SK-N-MC (cell line): ENCODE measurements around the gene ZSWIM8.

Experiments used
- DNase-seq: peaks from one replicate; pipeline ENCODE4 v3.0.0-alpha.2; 2011; ENCODE audit warnings: low read depth, low spot score
- H3K27ac ChIP-seq: fragments of 200-600 bp; sonication (generic); 2 replicates; pipeline ENCODE4 v1.5.1; 2016; ENCODE audit warnings: mixed run types
- H3K36me3 ChIP-seq: fragments of 200-600 bp; sonication (generic); 2 replicates; pipeline ENCODE4 v1.6.1; 2017; ENCODE audit warnings: antibody characterized with exemption, low read length, mixed read lengths; ENCODE audit not compliant: insufficient read depth
- H3K4me3 ChIP-seq: fragments of 200-600 bp; sonication (generic); 2 replicates; pipeline ENCODE4 v1.5.1; 2016
- H3K9ac ChIP-seq: fragments of 200-600 bp; sonication (generic); 2 replicates; pipeline ENCODE4 v1.8.0; 2017; ENCODE audit warnings: mixed run types, mixed read lengths; ENCODE audit not compliant: insufficient read length
- H3K9me3 ChIP-seq: fragments of 200-600 bp; sonication (generic); 2 replicates; pipeline ENCODE4 v1.6.1; 2017; ENCODE audit warnings: low read depth, mild to moderate bottlenecking, antibody characterized with exemption, low read length, moderate library complexity, mixed read lengths
- EZH2 ChIP-seq: fragments of 200-600 bp; sonication (generic); IDR thresholded peaks from one replicate; pipeline ENCODE4 v1.6.1; 2017; ENCODE audit warnings: antibody characterized with exemption
- FOXP2 ChIP-seq: optimal IDR thresholded peaks from 2 replicates; pipeline ENCODE3; 2011; ENCODE audit warnings: mild to moderate bottlenecking, moderate library complexity; ENCODE audit not compliant: insufficient read depth; ENCODE audit errors: extremely low read length, control extremely low read depth
- POLR2AphosphoS5 ChIP-seq: IDR thresholded peaks from 2 replicates; pipeline ENCODE4 v1.6.1; 2012; ENCODE audit warnings: mild to moderate bottlenecking, low read depth, low read length, borderline replicate concordance

Gene ZSWIM8

GRCh38 chr10:73806176-73806950 is 21.0 kb downstream of the ZSWIM8 start:
- Histone ChIP-seq H3K36me3 (no peaks in the 10 kb centered on the region; the same call in 1 of the 2 replicates), H3K9me3 (no peaks in the 10 kb centered on the region), H3K9ac (no peak overlapping the region), H3K4me3 (no peak overlapping the region), H3K27ac (no peak overlapping the region)
- DNase-seq: no peak
- TF ChIP-seq FOXP2: no peak
- no peak for TF ChIP-seq POLR2AphosphoS5
- no peak for TF ChIP-seq EZH2

GRCh38 chr10:73807471-73807870 is 22.1 kb downstream of the ZSWIM8 start:
- Histone ChIP-seq H3K4me3 (no peak overlapping the region), H3K9me3 (no peaks in the 10 kb centered on the region), H3K27ac (no peak overlapping the region), H3K9ac (no peak overlapping the region), H3K36me3 (no peaks in the 10 kb centered on the region; the same call in 1 of the 2 replicates)
- TF ChIP-seq FOXP2 (no peak), EZH2 (no peak), POLR2AphosphoS5 (no peak)
- no peak for DNase-seq

- no peak for DNase-seq
- Histone ChIP-seq H3K9ac (no peak overlapping the region), H3K4me3 (no peak overlapping the region), H3K27ac (no peak overlapping the region), H3K36me3 (no peaks in the 10 kb centered on the region; the same call in 1 of the 2 replicates), H3K9me3 (no peaks in the 10 kb centered on the region)
- TF ChIP-seq EZH2 (no peak), FOXP2 (no peak), POLR2AphosphoS5 (no peak)
Measured at GRCh38 chr10:73808021-73808815, 22.8 kb downstream of the ZSWIM8 start.

GRCh38 chr10:73809061-73809818 is 23.8 kb downstream of the ZSWIM8 start:
- no peak overlapping the region for H3K27ac ChIP-seq
- no peak for TF ChIP-seq EZH2
- TF ChIP-seq POLR2AphosphoS5: no peak
- no peak for TF ChIP-seq FOXP2
- H3K9me3 ChIP-seq: no peaks in the 10 kb centered on the region
- H3K9ac ChIP-seq: no peak overlapping the region
- no peak for DNase-seq
- H3K4me3 ChIP-seq: no peak overlapping the region
- H3K36me3 ChIP-seq: no peaks in the 10 kb centered on the region; the same call in 1 of the 2 replicates

- H3K36me3 ChIP-seq: no peaks in the 10 kb centered on the region; the same call in 1 of the 2 replicates
- DNase-seq: no peak
- H3K27ac ChIP-seq: no peak overlapping the region
- H3K4me3 ChIP-seq: peak overlapping the region; percentile 78
- no peak overlapping the region for H3K9ac ChIP-seq
- H3K9me3 ChIP-seq: no peaks in the 10 kb centered on the region
- TF ChIP-seq POLR2AphosphoS5 (no peak), EZH2 (no peak), FOXP2 (no peak)
Measured at GRCh38 chr10:73810358-73810734, 24.9 kb downstream of the ZSWIM8 start.

- Histone ChIP-seq H3K36me3 (no peaks in the 10 kb centered on the region), H3K9ac (peak overlapping the region; percentile 64), H3K27ac (no peak overlapping the region), H3K4me3 (peak overlapping the region; percentile 78), H3K9me3 (no peaks in the 10 kb centered on the region)
- TF ChIP-seq EZH2: no peak
- no peak for TF ChIP-seq POLR2AphosphoS5
- no peak for TF ChIP-seq FOXP2
- DNase-seq: no peak
Measured at GRCh38 chr10:73810735-73811465, 25.5 kb downstream of the ZSWIM8 start.

GRCh38 chr10:73812657-73813056 is 27.3 kb downstream of the ZSWIM8 start:
- TF ChIP-seq POLR2AphosphoS5: no peak
- no peak for TF ChIP-seq EZH2
- no peak for TF ChIP-seq FOXP2
- no peaks in the 10 kb centered on the region for H3K36me3 ChIP-seq

GRCh38 chr10:73813333-73813732 is 27.9 kb downstream of the ZSWIM8 start:
- Histone ChIP-seq H3K9ac (no peak overlapping the region), H3K4me3 (no peak overlapping the region), H3K9me3 (no peaks in the 10 kb centered on the region), H3K27ac (no peak overlapping the region), H3K36me3 (no peaks in the 10 kb centered on the region)
- TF ChIP-seq POLR2AphosphoS5: no peak
- no peak for TF ChIP-seq FOXP2
- no peak for TF ChIP-seq EZH2
- DNase-seq: no peak

More at GRCh38 chr10:73812657-73813056, 27.3 kb downstream of the ZSWIM8 start:
- no peak for DNase-seq
- Histone ChIP-seq H3K9ac (no peak overlapping the region), H3K4me3 (no peak overlapping the region), H3K27ac (no peak overlapping the region), H3K9me3 (no peaks in the 10 kb centered on the region)
